Measurements from ENCODE around the gene DAPL1. TPM values are rescaled to one million over a fixed set of nuclear protein-coding genes. Genes with fewer than 3 reads are reported as not detected.

DAPL1 gene
- total RNA-seq, 2 donors from 2014 or later, result not detected

DNA sequence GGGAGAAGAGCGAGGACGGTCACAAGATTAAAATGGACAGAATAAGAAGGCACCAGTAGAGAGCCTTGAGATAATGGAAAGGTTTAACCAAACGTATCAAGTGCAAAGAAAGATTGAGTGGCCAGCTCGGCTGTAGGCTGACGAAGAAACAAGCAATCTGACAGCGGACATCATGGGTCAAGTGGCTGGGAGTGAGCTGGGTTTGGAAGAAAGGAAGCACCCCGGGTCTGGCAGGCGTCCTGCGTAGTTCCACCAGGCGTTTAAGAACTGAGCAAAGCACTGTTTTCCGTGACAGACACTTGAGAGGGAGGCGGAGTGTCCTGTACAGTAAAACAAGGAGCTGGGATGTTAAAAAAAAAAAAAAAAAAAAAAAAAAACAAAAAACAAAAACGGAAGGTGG is 27.1 kb downstream of the DAPL1 start:
- no peaks in the 10 kb centered on the region for H3K9me3 Mint-ChIP-seq
- peaks cover 19% of the 10 kb centered on the region for H3K4me1 Mint-ChIP-seq
- no peaks in the 10 kb centered on the region for H3K36me3 Mint-ChIP-seq (ENCODE audit: low read depth)
- Histone ChIP-seq H3K4me3 (ENCODE audit: low read length) (no peak overlapping the region), H3K27ac (ENCODE audit: low read depth, low read length) (no peak overlapping the region), H3K9ac (ENCODE audit: extremely low read depth, low read length, poor library complexity, severe bottlenecking) (no peak overlapping the region), H3K36me3 (ENCODE audit: control insufficient read depth, insufficient read depth, low read length) (no peaks in the 10 kb centered on the region), H3K4me1 (ENCODE audit: control insufficient read depth, insufficient read depth, low read length) (no peaks in the 10 kb centered on the region), H3K27me3 (ENCODE audit: control insufficient read depth, insufficient read depth, low read length, poor library complexity, severe bottlenecking) (no peaks in the 10 kb centered on the region), H3K9me3 (ENCODE audit: control insufficient read depth, low read length) (no peaks in the 10 kb centered on the region)
- H3K27ac Mint-ChIP-seq, result no peak overlapping the region
- TF ChIP-seq, protein P1, sequence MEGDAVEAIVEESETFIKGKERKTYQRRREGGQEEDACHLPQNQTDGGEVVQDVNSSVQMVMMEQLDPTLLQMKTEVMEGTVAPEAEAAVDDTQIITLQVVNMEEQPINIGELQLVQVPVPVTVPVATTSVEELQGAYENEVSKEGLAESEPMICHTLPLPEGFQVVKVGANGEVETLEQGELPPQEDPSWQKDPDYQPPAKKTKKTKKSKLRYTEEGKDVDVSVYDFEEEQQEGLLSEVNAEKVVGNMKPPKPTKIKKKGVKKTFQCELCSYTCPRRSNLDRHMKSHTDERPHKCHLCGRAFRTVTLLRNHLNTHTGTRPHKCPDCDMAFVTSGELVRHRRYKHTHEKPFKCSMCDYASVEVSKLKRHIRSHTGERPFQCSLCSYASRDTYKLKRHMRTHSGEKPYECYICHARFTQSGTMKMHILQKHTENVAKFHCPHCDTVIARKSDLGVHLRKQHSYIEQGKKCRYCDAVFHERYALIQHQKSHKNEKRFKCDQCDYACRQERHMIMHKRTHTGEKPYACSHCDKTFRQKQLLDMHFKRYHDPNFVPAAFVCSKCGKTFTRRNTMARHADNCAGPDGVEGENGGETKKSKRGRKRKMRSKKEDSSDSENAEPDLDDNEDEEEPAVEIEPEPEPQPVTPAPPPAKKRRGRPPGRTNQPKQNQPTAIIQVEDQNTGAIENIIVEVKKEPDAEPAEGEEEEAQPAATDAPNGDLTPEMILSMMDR (conservative IDR thresholded peaks at IDR 0.05), result no peak
- no peak overlapping the region for H3K4me3 Mint-ChIP-seq
- WGBS, 2 experiments (ENCODE audit: insufficient coverage in 1 of 2, insufficient read length in 1 of 2), result 78 to 82% methylated on average over 7 to 13 of the region's 13 CpGs
- DNase-seq, result no peak
- no peaks in the 10 kb centered on the region for H3K27me3 Mint-ChIP-seq (ENCODE audit: insufficient read depth)

GRCh38 chr2:158823486-158824237 is 28.5 kb downstream of the DAPL1 start:
- no peak for DNase-seq
- Mint-ChIP-seq H3K4me1 (peaks cover 21% of the 10 kb centered on the region), H3K4me3 (no peak overlapping the region), H3K36me3 (ENCODE audit: low read depth) (no peaks in the 10 kb centered on the region), H3K27me3 (ENCODE audit: insufficient read depth) (no peaks in the 10 kb centered on the region), H3K9me3 (no peaks in the 10 kb centered on the region), H3K27ac (no peak overlapping the region)
- TF ChIP-seq, protein P1 (conservative IDR thresholded peaks at IDR 0.05), result no peak
- Histone ChIP-seq H3K4me3 (ENCODE audit: low read length) (no peak overlapping the region), H3K4me1 (ENCODE audit: control insufficient read depth, insufficient read depth, low read length) (peaks cover 5% of the 10 kb centered on the region), H3K9ac (ENCODE audit: extremely low read depth, low read length, poor library complexity, severe bottlenecking) (no peak overlapping the region), H3K36me3 (ENCODE audit: control insufficient read depth, insufficient read depth, low read length) (no peaks in the 10 kb centered on the region), H3K27me3 (ENCODE audit: control insufficient read depth, insufficient read depth, low read length, poor library complexity, severe bottlenecking) (no peaks in the 10 kb centered on the region), H3K27ac (ENCODE audit: low read depth, low read length) (no peak overlapping the region), H3K9me3 (ENCODE audit: control insufficient read depth, low read length) (no peaks in the 10 kb centered on the region)
- 85 to 90% methylated on average over 9 to 10 of the region's 10 CpGs for WGBS, 2 experiments (ENCODE audit: insufficient coverage in 1 of 2, insufficient read length in 1 of 2)

- no peak overlapping the region for H3K27ac Mint-ChIP-seq
- H3K4me3 Mint-ChIP-seq, result no peak overlapping the region
- Histone ChIP-seq H3K4me1 (ENCODE audit: control insufficient read depth, insufficient read depth, low read length) (peaks cover 5% of the 10 kb centered on the region), H3K27me3 (ENCODE audit: control insufficient read depth, insufficient read depth, low read length, poor library complexity, severe bottlenecking) (no peaks in the 10 kb centered on the region), H3K36me3 (ENCODE audit: control insufficient read depth, insufficient read depth, low read length) (no peaks in the 10 kb centered on the region), H3K27ac (ENCODE audit: low read depth, low read length) (no peak overlapping the region), H3K4me3 (ENCODE audit: low read length) (no peak overlapping the region), H3K9ac (ENCODE audit: extremely low read depth, low read length, poor library complexity, severe bottlenecking) (no peak overlapping the region), H3K9me3 (ENCODE audit: control insufficient read depth, low read length) (no peaks in the 10 kb centered on the region)
- 92 to 93% methylated on average over 2 of the region's 3 CpGs for WGBS, 2 experiments (ENCODE audit: insufficient coverage in 1 of 2, insufficient read length in 1 of 2)
- H3K9me3 Mint-ChIP-seq, result no peaks in the 10 kb centered on the region
- H3K27me3 Mint-ChIP-seq (ENCODE audit: insufficient read depth), result no peaks in the 10 kb centered on the region
- TF ChIP-seq, protein P1 (conservative IDR thresholded peaks at IDR 0.05), result no peak
- peaks cover 28% of the 10 kb centered on the region for H3K4me1 Mint-ChIP-seq
- no peak for DNase-seq
- H3K36me3 Mint-ChIP-seq (ENCODE audit: low read depth), result no peaks in the 10 kb centered on the region
These were observed 29.9 kb downstream of the DAPL1 start for GRCh38 chr2:158825021-158825420.

Data from endodermal cell (in vitro differentiated cells).